Neutrophil (primary cell): ENCODE data around the gene ECI1.

ENCODE experiments used
- H3K27ac ChIP-seq: fragments of 200-600 bp; sonication (generic); 2 replicates; pipeline ENCODE4 v1.5.1; 2016; ENCODE audit warnings: mild to moderate bottlenecking, moderate library complexity
- H3K27me3 ChIP-seq: fragments of 200-600 bp; sonication (generic); 2 replicates; pipeline ENCODE4 v1.6.0; 2016; ENCODE audit warnings: mild to moderate bottlenecking
- H3K36me3 ChIP-seq: fragments of 200-600 bp; sonication (generic); 2 replicates; pipeline ENCODE4 v1.5.1; 2017
- H3K4me1 ChIP-seq, 2 experiments: fragments of 200-600 bp in 1 of 2; sonication (generic) in 1 of 2; 1 replicate in 1 of 2; 2 replicates in 1 of 2; pipeline versions ENCODE4 v1.5.1 to v1.6.1; 2013 to 2016; ENCODE audit warnings: low read depth in 1 of 2, low read length in 1 of 2, mild to moderate bottlenecking in 1 of 2, moderate library complexity in 1 of 2; ENCODE audit not compliant: control insufficient read depth in 1 of 2, insufficient read depth in 1 of 2
- H3K4me3 ChIP-seq, 2 experiments: fragments of 200-600 bp in 1 of 2; sonication (generic) in 1 of 2; 1 replicate in 1 of 2; 2 replicates in 1 of 2; pipeline ENCODE4 v1.5.1; 2013 to 2016; ENCODE audit warnings: low read depth in 1 of 2, low read length in 1 of 2, mild to moderate bottlenecking in 1 of 2, moderate library complexity in 1 of 2
- H3K9me3 ChIP-seq: fragments of 200-600 bp; sonication (generic); 2 replicates; pipeline ENCODE4 v1.5.1; 2016
- TF ChIP-seq, protein P1 (sequence below): fragments of 200-600 bp; sonication (generic); IDR thresholded peaks from 2 replicates; pipeline ENCODE4 v1.5.1; 2016; ENCODE audit warnings: antibody characterized with exemption

Gene ECI1

DNA sequence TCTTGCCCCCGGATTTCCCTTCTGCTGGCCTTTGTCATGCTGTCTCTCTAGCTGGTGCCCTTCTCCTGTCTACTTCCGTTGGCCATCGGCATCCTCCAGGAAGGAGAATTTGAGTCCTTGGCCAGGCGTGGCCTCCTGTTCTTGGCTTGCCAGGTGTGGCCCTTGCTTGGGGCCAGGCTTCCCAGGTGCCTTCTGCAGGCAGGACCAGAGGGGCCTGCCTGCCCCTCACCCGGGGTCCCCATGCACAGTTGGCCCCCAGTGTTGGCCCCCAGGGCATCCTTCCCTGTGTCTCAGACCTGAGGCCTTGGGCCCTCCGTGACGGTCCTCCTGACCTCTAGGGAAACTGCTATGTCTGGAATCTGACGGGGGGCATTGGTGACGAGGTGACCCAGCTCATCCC, 43.5 kb downstream of the ECI1 start:
- no peak overlapping the region for H3K4me3 ChIP-seq
- H3K36me3 ChIP-seq, result peaks cover 24% of the 10 kb centered on the region
- no peaks in the 10 kb centered on the region for H3K27me3 ChIP-seq
- TF ChIP-seq, protein P1, sequence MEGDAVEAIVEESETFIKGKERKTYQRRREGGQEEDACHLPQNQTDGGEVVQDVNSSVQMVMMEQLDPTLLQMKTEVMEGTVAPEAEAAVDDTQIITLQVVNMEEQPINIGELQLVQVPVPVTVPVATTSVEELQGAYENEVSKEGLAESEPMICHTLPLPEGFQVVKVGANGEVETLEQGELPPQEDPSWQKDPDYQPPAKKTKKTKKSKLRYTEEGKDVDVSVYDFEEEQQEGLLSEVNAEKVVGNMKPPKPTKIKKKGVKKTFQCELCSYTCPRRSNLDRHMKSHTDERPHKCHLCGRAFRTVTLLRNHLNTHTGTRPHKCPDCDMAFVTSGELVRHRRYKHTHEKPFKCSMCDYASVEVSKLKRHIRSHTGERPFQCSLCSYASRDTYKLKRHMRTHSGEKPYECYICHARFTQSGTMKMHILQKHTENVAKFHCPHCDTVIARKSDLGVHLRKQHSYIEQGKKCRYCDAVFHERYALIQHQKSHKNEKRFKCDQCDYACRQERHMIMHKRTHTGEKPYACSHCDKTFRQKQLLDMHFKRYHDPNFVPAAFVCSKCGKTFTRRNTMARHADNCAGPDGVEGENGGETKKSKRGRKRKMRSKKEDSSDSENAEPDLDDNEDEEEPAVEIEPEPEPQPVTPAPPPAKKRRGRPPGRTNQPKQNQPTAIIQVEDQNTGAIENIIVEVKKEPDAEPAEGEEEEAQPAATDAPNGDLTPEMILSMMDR, result no peak
- no peaks in the 10 kb centered on the region for H3K9me3 ChIP-seq
- H3K27ac ChIP-seq, result no peak overlapping the region
- peaks cover 40 to 42% of the 10 kb centered on the region in 2 experiments for H3K4me1 ChIP-seq

DNA sequence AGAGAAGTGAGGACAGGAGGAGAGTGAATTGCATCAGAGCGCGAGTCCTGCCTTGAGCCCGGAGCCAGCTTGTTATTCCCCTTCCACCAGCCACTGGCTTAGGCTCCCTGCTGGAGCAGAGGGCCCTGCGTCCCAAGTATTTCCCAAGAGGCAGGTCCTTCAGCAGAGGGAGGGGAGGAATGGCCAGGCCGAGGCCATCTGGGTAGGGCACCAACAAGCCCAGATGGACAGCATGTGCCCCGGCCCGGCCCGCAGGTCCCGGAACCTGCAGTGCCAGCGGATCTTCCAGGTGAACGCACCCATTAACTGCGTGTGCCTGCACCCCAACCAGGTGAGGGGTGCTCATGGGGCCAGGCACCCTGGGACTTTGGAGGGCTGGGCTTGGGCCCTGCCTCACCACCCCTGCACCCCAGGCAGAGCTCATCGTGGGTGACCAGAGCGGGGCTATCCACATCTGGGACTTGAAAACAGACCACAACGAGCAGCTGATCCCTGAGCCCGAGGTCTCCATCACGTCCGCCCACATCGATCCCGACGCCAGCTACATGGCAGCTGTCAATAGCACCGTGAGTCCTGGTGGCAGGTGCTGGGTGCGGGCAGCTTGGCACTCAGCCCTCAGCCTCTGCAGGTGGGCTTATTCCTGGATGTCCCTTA, 44.5 kb downstream of the ECI1 start:
- H3K9me3 ChIP-seq, result no peaks in the 10 kb centered on the region
- peaks cover 24% of the 10 kb centered on the region for H3K36me3 ChIP-seq
- peak overlapping the region; percentile 88 for H3K27ac ChIP-seq
- H3K4me1 ChIP-seq, result peaks cover 31 to 32% of the 10 kb centered on the region in 2 experiments
- TF ChIP-seq, protein P1, result no peak
- no peak overlapping the region for H3K4me3 ChIP-seq
- peaks cover 4% of the 10 kb centered on the region for H3K27me3 ChIP-seq

DNA sequence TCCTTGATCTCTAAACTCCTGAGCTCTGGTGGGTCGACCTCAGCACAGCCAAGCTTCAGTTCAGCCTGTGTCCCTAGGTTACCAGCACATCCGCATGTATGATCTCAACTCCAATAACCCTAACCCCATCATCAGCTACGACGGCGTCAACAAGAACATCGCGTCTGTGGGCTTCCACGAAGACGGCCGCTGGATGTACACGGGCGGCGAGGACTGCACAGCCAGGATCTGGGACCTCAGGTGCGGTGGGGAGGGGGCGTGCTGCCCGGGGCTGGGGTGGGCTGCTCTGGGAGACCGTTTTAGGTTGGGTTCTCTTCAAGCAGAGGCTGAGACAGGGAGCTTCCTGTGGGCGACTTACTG, 45.0 kb downstream of the ECI1 start:
- peaks cover 10% of the 10 kb centered on the region for H3K27me3 ChIP-seq
- H3K27ac ChIP-seq, result peak overlapping the region; percentile 88
- H3K4me1 ChIP-seq, result peaks cover 26 to 27% of the 10 kb centered on the region in 2 experiments
- no peaks in the 10 kb centered on the region for H3K9me3 ChIP-seq
- TF ChIP-seq, protein P1, result no peak
- H3K4me3 ChIP-seq, result no peak overlapping the region
- H3K36me3 ChIP-seq, result peaks cover 24% of the 10 kb centered on the region

DNA sequence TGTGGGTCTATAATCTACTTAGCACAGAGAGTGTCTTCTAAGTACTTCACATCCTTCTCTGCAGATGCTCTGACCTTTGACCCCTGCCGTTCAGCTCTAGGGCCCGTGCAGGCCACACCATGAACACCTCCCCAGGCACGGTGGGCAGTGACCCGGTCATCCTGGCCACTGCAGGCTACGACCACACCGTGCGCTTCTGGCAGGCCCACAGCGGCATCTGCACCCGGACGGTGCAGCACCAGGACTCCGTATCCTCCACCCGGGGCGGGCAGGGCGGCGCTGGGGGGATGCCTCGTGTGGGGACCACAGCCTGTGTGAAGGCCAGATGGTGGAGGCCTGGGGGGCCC, 45.4 kb downstream of the ECI1 start:
- H3K27ac ChIP-seq, result peak overlapping the region; percentile 88
- TF ChIP-seq, protein P1, result no peak
- peaks cover 11% of the 10 kb centered on the region for H3K27me3 ChIP-seq
- H3K36me3 ChIP-seq, result peaks cover 24% of the 10 kb centered on the region
- peak overlapping the region; percentile 95 to 100 for H3K4me3 ChIP-seq
- no peaks in the 10 kb centered on the region for H3K9me3 ChIP-seq
- H3K4me1 ChIP-seq, result peaks cover 25 to 27% of the 10 kb centered on the region in 2 experiments

DNA sequence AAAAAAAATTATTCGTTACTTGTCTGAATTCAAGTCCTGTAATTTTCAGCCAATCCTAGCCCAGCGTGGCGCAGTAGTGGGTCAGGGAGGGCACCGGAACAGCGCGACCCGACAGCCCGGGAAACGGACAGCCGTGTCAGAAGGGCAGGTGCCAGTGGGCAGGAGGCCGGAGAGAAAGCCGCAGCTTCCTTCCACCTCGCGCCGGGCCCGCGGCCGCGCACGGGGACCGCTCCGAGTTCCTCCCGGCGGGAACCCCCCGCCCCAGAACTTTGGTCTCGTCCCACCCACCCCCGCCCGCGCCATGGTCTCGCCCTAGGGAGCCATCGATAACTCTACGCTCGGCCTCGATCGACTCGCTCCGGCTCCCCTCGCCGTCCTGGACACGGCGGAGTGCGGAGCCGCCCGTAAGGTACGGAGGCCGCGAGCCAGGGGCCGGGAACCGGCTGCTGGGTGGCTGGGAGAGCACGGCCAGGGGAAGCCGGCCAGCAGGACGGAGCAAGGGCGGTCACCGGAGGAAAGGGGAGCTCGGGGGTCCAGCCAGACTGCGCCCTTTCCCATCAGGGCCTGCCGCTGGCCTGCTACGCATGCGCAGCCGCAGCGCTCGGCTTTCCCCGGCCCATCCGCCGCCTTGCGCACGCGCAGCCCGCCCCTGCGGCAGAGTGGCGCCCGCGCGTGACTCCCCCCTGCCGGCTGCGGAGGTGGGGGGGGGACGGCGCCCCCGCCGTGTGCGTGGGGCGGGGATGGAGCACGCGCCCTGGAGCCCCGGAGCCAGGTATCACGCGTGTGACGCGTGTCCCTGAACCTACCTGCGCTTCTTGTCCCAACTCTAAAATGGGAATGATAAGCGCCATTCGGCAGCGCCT, 46.1 kb downstream of the ECI1 start, which contains the start of gene MLST8:
TSS of gene MLST8 (plus strand) at position 351 of the 863 bp plus-strand sequence. CDS start 632 bp downstream, outside the sequence.
- TF ChIP-seq, protein P1, result peak; percentile 28
- Histone ChIP-seq H3K27me3 (peaks cover 17% of the 10 kb centered on the region), H3K36me3 (peaks cover 24% of the 10 kb centered on the region), H3K4me3 (peak within 1 kb of the TSS; percentile 95 to 100), H3K9me3 (no peaks in the 10 kb centered on the region), H3K4me1 (peaks cover 25 to 27% of the 10 kb centered on the region in 2 experiments), H3K27ac (peak within 1 kb of the TSS; percentile 88)
